GM12865 (cell line): ENCODE measurements around the gene TMEM214.
A peak's percentile ranks its signal among the peaks of the same experiment; 100 is the strongest.

Source experiments
- DNase-seq: peaks from one replicate; pipeline ENCODE4 v3.0.0; 2010; ENCODE audit warnings: low read depth
- H3K4me3 ChIP-seq: 2 replicates; pipeline ENCODE4 v1.5.1; 2011; ENCODE audit warnings: mild to moderate bottlenecking, low read depth, low read length, control low read depth
- CTCF ChIP-seq: IDR thresholded peaks from 2 replicates; pipeline ENCODE4 v1.5.1; 2011; ENCODE audit warnings: low read length, control low read depth, low read depth, inconsistent platforms; ENCODE audit not compliant: insufficient read depth; ENCODE audit errors: missing control alignments

Gene TMEM214

GRCh38 chr2:27009083-27009482 is 23.7 kb upstream of the TMEM214 start:
- DNase-seq = no peak
- H3K4me3 ChIP-seq = no peak overlapping the region
- TF ChIP-seq CTCF = no peak

- H3K4me3 ChIP-seq = no peak overlapping the region
- no peak for TF ChIP-seq CTCF
- DNase-seq = no peak
These were observed 23.0 kb upstream of the TMEM214 start for GRCh38 chr2:27009716-27010115.

- TF ChIP-seq CTCF = no peak
- no peak overlapping the region for H3K4me3 ChIP-seq
- DNase-seq = no peak
These were observed 22.6 kb upstream of the TMEM214 start for GRCh38 chr2:27010139-27010538.

- no peak overlapping the region for H3K4me3 ChIP-seq
- TF ChIP-seq CTCF = no peak
- no peak for DNase-seq
These were observed 19.0 kb upstream of the TMEM214 start for GRCh38 chr2:27013738-27014137.

- no peak overlapping the region for H3K4me3 ChIP-seq
- no peak for DNase-seq
- no peak for TF ChIP-seq CTCF
These were observed 17.9 kb upstream of the TMEM214 start for GRCh38 chr2:27014771-27015433.

GRCh38 chr2:27016801-27017325 is 15.9 kb upstream of the TMEM214 start:
- H3K4me3 ChIP-seq = no peak overlapping the region
- peak; percentile 53 for TF ChIP-seq CTCF
- DNase-seq = peak; percentile 64

GRCh38 chr2:27018142-27018541 is 14.6 kb upstream of the TMEM214 start:
- H3K4me3 ChIP-seq = no peak overlapping the region
- no peak for TF ChIP-seq CTCF
- no peak for DNase-seq
